Measurements from ENCODE around the gene SLC24A4. TPM values are rescaled to one million over a fixed set of nuclear protein-coding genes. Genes with fewer than 3 reads are reported as not detected.

The SLC24A4 gene
- total and polyA plus RNA-seq, 2 of the 4 experiments (the other 2 are of a cell fraction), result not detected

GRCh38 chr14:92336363-92336762, 13.4 kb downstream of the SLC24A4 start:
- Histone ChIP-seq H4K91ac (ENCODE audit: insufficient read depth, low read depth, low read length) (no peak overlapping the region), H3K27me3 (ENCODE audit: control insufficient read depth, insufficient read depth, low read length) (peaks cover 24% of the 10 kb centered on the region), H3K79me1 (ENCODE audit: low read depth in 1 of 2, low read length in 2 of 2) (no peaks in the 10 kb centered on the region), H3K14ac (replicated peaks; ENCODE audit: low read depth, low read length) (no peak overlapping the region), H3K36me3 (ENCODE audit: control insufficient read depth, insufficient read depth, low read length) (no peaks in the 10 kb centered on the region), H3K4ac (ENCODE audit: low read depth, low read length) (no peak overlapping the region), H3K9me1 (ENCODE audit: insufficient read depth, low read length) (no peaks in the 10 kb centered on the region), H4K5ac (ENCODE audit: low read depth, low read length) (no peak overlapping the region), H3K27ac (ENCODE audit: insufficient read depth, low read length) (no peak overlapping the region), H3K9me3 (ENCODE audit: control insufficient read depth, insufficient read depth, low read length) (no peaks in the 10 kb centered on the region), H3K9ac (ENCODE audit: low read depth, low read length) (no peak overlapping the region), H3K4me3 (ENCODE audit: insufficient read depth, low read depth, low read length) (no peak overlapping the region), H4K20me1 (ENCODE audit: insufficient read depth, low read length) (no peaks in the 10 kb centered on the region), H3K4me2 (ENCODE audit: low read depth, low read length) (no peak overlapping the region), H3K4me1 (ENCODE audit: control insufficient read depth, insufficient read depth, low read length) (no peaks in the 10 kb centered on the region), H2BK5ac (ENCODE audit: low read depth, low read length, poor library complexity, severe bottlenecking) (no peak overlapping the region), H3K18ac (ENCODE audit: low read depth, low read length) (no peak overlapping the region), H2AFZ (replicated peaks; ENCODE audit: low read length, poor library complexity) (no peak overlapping the region), H3K56ac (ENCODE audit: extremely low read depth, insufficient read depth, low read length) (no peak overlapping the region), H2BK20ac (ENCODE audit: low read depth, low read length) (no peak overlapping the region), H4K8ac (ENCODE audit: low read depth in 2 of 2, low read length in 2 of 2) (no peak overlapping the region), H3K23ac (ENCODE audit: low read depth, low read length) (no peak overlapping the region), H2BK15ac (ENCODE audit: low read depth, low read length) (no peak overlapping the region), H2BK120ac (ENCODE audit: low read depth, low read length) (no peak overlapping the region), H2AK9ac (replicated peaks; ENCODE audit: low read depth, low read length, poor library complexity) (no peak overlapping the region), H2AK5ac (ENCODE audit: low read depth, low read length) (no peak overlapping the region)
- ATAC-seq (ENCODE audit: low read depth), result no peak
- dilution Hi-C loops (cut with HindIII; ENCODE audit: low sequenced_read_pairs, unreplicated experiment), result no loop called here
- BruUV-seq (replicated peaks), result no TSS peak
- WGBS, 2 experiments (ENCODE audit: extremely low coverage in 2 of 2, insufficient read length in 1 of 2), result 83% methylated on average over 2 of the region's 6 CpGs; no CpG with 5 or more reads in 1 of the 2 experiments
- intact Hi-C loops (cut with micrococcal nuclease), result no loop called here
- POLR2A ChIA-PET (ENCODE audit: unreplicated experiment), result no interaction called here
- TF ChIP-seq BHLHE40 (IDR thresholded peaks at IDR 0.05; ENCODE audit: low read depth, low read length), result no peak
- TF ChIP-seq CEBPB (IDR thresholded peaks at IDR 0.05; ENCODE audit: low read depth, low read length), result peak; percentile 69
- CTCF ChIA-PET, result no interaction called here
- no peak for DNase-seq
- in situ Hi-C loops (cut with MboI; ENCODE audit: low sequenced_read_pairs), result no loop called here

All from IMR-90 (cell line).